GM19452 (cell line): ENCODE results near the gene FARS2.

Experiments used
- ATAC-seq: cut with Tn5 transposase; IDR thresholded peaks from one replicate; pipeline ENCODE4 v1.9.1; 2021; ENCODE audit not compliant: unreplicated experiment

FARS2 gene

DNA sequence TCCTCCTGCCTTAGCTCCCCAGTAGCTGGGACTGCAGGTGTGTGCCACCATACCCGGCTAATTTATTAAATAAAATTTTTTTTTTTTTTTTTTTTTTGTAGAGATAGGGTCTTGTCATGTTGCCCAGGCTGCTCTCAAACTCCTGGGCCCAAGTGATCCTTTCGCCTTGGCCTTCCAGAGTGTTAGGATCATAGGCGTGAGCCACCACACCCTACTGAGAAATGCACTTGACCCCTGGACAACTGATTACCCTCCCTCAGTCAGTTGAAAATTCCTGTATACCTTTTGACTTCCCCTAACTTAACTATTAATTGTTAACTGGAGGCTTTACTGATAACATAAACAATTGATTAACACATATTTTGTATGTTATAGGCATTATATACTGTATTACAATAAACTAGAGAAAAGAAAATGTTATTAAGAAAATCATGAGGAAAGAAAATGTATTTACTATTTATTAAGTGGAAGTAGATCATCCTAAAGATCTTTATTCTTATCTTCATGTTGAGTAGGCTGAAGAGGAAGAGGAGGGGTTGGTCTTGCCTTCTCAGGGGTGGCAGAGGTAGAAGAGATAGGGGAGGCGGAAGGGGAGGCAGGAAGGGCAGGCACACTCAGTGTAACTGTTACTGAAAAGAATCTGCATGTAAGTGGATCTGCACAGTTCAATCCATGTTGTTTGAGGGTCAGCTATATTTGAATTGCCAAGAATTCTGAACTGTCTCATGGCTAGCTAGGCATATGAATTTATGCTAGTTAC is 104.3 kb downstream of the FARS2 start:
- ATAC-seq = no peak

DNA sequence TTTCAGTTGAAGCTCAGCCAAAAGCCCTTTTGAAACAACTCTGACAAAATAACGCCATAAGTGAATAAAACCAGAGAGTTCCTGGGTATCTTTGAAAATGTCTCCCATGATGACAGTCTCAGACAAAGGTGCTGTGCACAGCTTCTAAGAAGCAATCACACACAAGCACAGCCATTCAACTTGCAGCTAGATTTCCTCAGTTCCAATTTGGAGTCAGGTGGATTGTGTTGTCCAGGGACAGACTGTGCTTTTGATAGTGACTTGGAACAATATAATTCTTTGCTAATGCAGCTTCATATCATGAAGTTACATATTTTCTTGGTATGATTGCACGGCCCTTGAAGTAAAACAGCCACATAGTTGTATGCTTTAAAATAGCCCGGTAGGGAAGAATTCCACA is 105.6 kb downstream of the FARS2 start:
- ATAC-seq = no peak

- no peak for ATAC-seq
These were observed 106.2 kb downstream of the FARS2 start for GRCh38 chr6:5367510-5367909.

GRCh38 chr6:5373430-5373829 is 112.1 kb downstream of the FARS2 start:
- ATAC-seq = no peak

DNA sequence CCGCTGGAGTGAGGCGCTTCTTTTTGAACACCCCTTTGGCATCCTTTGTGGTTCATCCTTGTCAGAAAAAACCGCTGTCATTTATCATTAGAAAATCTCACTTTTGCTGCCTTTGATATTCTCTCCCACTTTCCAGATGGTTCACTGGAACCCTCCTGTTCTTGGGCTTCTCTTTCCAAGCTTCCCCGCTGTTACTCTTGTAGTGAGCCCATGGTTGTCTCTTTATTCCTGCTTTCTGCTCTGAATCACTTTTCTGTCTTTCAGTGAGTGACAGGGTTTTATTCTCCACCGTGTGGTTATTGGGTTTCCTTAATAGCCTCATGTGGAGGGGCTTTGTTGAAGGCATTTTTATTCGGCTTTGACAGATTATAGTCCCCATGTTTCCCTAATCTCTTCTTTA is 117.0 kb downstream of the FARS2 start:
- no peak for ATAC-seq

GRCh38 chr6:5379647-5380242 is 118.4 kb downstream of the FARS2 start:
- no peak for ATAC-seq

- ATAC-seq = no peak
These were observed 122.5 kb downstream of the FARS2 start for GRCh38 chr6:5383856-5384255.

GRCh38 chr6:5384276-5384675 is 123.0 kb downstream of the FARS2 start:
- no peak for ATAC-seq

GRCh38 chr6:5388326-5388725 is 127.0 kb downstream of the FARS2 start:
- ATAC-seq = no peak

GRCh38 chr6:5389086-5389745 is 127.9 kb downstream of the FARS2 start:
- no peak for ATAC-seq

GRCh38 chr6:5390177-5390576 is 128.9 kb downstream of the FARS2 start:
- no peak for ATAC-seq

- ATAC-seq = no peak
These were observed 133.0 kb downstream of the FARS2 start for GRCh38 chr6:5394280-5394679.

GRCh38 chr6:5395719-5396118 is 134.4 kb downstream of the FARS2 start:
- ATAC-seq = no peak

DNA sequence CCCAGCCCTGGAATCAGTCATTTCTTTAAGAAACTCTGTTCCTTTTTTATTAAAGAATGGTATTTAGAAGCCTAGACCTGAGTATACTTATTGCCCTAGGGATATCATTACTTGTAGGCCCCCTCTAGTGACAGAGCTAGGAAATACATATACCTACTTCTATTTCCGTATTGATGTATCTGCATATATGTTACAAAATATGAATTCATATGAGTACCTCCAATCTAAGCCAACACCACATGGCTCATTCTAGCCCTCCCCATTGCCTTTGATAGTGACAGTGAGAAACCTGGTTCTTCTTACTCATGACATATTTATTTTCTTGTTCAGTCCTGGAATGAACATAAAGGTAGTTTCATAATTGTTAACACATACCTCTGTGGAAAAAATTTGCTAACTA is 137.2 kb downstream of the FARS2 start:
- ATAC-seq = no peak

GRCh38 chr6:5399391-5399790 is 138.1 kb downstream of the FARS2 start:
- ATAC-seq = no peak

DNA sequence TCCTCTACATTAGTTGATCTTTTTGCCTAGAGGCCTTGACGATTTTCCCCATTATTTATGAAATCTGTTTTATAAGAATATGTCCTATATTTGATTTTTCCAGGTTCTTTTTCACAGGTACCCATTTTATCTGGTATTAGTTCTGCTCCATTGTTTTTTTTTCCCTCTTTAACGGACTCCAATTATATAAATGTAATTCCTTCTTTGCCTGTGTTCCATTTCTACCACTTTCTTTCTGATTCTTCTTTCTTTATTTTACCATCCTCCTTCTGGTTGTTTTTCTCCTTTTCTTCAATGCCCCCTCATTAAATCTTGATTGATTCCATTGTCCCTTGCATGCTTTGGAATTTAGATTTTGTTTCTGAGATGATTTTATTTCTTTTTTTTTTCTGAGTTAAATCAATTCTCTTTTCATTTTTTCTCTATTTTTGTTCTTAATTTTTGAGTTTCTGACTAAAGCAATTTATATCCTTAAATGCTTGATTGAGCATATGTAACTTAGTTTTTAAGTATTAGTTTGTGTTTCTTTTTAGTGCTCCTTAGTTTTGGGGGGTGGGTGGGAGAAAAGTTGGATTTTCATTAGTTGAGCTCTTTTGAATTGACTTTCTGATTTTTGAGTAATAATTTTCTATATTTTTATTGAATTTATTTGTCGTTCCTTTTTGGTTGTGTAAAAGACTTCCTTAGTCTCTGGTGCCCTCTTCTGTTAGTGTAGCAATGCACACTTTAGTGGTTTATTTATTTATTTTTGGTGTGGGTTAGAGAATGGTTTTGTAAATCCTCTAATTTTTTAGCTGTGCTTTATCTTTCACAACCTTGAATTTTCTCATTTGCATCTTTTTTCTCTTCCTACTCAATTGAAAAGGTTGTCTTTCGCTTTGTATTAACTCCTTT is 140.8 kb downstream of the FARS2 start:
- no peak for ATAC-seq

- ATAC-seq = no peak
These were observed 141.8 kb downstream of the FARS2 start for GRCh38 chr6:5403076-5403475.

GRCh38 chr6:5403609-5404008 is 142.3 kb downstream of the FARS2 start:
- ATAC-seq = no peak

GRCh38 chr6:5405976-5406375 is 144.7 kb downstream of the FARS2 start:
- no peak for ATAC-seq

DNA sequence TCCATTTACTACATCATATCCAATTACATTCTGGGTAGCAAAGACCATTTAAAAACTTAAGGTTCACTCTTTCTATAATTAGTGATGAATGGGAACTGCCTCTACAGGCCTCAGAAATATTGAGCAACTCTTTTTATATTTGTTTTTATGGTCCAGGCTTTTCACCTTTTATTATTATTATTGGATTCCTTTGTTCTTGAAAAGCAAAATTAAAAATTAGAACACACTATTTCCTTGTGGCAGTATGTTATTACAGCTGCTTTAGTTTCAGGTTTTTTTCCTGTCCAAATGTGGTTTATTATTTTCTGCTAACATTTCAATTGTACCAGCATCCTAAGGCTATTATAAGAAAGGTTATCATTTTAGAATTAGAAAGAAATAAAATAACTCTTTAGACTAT is 150.1 kb downstream of the FARS2 start:
- ATAC-seq = no peak

- no peak for ATAC-seq
These were observed 150.7 kb downstream of the FARS2 start for GRCh38 chr6:5412017-5412416.
